Bronchial epithelial cell (primary cell): ENCODE results near the gene LGR5. TPM values are rescaled to one million over a fixed set of nuclear protein-coding genes. Genes with fewer than 3 reads are reported as not detected.

Experiments used
- DNase-seq: peaks from one replicate; pipeline ENCODE4 v3.0.0-alpha.2; 2010; ENCODE audit warnings: low read depth
- FAIRE-seq: peaks from 2 replicates; lab custom pipeline; 2011; peaks lifted over from hg19 to GRCh38; lab: Jason Lieb, UNC
- H3K27me3 ChIP-seq: 2 replicates; pipeline ENCODE4 v1.5.1; 2011; ENCODE audit warnings: low read length; ENCODE audit not compliant: control insufficient read depth, insufficient read depth
- H3K36me3 ChIP-seq: 2 replicates; pipeline ENCODE4 v1.5.1; 2011; ENCODE audit warnings: low read length; ENCODE audit not compliant: control insufficient read depth, insufficient read depth
- H3K4me3 ChIP-seq: 2 replicates; pipeline ENCODE4 v1.5.1; 2011; ENCODE audit warnings: mild to moderate bottlenecking, low read depth, low read length, control low read depth
- total RNA-seq: library from RNA; depleted of rRNA; stranded (reverse); fragments of >200 nt; gene quantifications from 2 replicates; pipeline ENCODE4 v1.2.1, GENCODE V29; 2014
- TF ChIP-seq, protein P1 (sequence below): IDR thresholded peaks from 2 replicates; pipeline ENCODE4 v1.5.1; 2011; ENCODE audit warnings: mild to moderate bottlenecking, moderate library complexity, low read length, control low read depth, inconsistent platforms; ENCODE audit not compliant: insufficient read depth, severe bottlenecking

Gene LGR5
- total RNA-seq, 1 donor from 2014 or later = not detected

DNA sequence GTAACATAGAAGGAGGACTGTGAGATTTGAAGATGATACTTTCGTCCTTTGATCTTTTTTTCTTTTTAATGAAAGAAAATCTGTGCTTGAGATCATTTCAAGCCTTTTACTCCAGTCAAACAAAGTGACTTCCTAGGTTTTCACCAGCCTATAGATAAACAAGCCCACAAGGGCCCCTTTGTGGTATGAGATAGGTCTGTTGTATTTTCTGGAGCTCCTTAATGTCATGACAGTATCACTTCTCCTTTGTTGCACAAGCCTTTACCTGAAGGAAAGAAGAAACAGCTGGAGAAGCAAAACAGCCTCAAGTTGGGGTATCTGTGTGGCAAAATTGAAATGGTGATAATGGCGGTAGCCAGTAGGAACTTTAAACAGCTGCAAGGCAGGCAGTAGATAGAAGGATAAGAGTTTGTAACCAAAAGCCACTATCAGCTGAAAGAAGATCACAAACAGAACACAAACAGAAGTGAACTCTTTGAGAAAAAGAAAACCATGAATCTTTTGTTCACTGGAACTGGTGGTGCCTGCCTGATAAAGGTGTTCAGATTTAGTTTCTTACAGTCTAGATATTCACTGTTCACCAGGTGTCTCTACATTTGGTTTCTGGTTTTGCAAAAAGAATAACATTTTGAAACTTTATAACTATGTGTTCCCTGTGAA, 96.8 kb downstream of the LGR5 start:
- TF ChIP-seq, protein P1, sequence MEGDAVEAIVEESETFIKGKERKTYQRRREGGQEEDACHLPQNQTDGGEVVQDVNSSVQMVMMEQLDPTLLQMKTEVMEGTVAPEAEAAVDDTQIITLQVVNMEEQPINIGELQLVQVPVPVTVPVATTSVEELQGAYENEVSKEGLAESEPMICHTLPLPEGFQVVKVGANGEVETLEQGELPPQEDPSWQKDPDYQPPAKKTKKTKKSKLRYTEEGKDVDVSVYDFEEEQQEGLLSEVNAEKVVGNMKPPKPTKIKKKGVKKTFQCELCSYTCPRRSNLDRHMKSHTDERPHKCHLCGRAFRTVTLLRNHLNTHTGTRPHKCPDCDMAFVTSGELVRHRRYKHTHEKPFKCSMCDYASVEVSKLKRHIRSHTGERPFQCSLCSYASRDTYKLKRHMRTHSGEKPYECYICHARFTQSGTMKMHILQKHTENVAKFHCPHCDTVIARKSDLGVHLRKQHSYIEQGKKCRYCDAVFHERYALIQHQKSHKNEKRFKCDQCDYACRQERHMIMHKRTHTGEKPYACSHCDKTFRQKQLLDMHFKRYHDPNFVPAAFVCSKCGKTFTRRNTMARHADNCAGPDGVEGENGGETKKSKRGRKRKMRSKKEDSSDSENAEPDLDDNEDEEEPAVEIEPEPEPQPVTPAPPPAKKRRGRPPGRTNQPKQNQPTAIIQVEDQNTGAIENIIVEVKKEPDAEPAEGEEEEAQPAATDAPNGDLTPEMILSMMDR = no peak
- FAIRE-seq = no peak
- Histone ChIP-seq H3K4me3 (no peak overlapping the region), H3K27me3 (no peaks in the 10 kb centered on the region), H3K36me3 (no peaks in the 10 kb centered on the region)
- no peak for DNase-seq

DNA sequence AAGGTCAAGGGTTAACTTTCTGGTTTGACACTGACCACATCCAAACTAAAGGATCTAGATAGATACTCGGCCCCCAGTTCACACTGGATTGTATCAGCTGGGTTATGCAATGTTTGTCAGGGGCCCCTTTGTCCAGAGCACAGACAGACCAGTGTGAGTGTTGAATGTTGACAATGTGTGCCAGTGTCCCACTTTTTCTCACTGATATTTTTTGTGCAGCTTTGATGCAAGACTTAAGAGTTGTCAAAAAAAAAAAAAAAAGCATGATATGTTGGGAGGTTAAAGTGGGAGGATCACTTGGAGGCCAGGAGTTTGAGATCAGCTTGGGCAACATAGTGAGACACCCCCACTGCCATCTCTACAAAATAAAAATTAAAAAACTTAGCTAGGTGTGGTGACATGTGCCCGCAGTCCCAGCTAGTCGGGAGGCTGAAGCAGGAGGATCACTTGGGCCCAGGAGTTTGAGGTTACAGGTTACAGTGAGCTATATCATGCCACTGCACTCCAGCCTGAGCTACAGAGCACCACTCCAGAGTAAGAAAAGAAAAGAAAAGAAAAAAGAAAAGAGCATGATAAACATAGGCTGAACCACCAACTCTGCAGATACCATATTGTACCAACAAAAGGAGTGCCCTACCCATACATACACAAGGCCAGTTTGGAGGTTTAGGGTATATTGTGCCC, 97.5 kb downstream of the LGR5 start:
- FAIRE-seq (no peak), DNase-seq (no peak)
- Histone ChIP-seq H3K27me3 (no peaks in the 10 kb centered on the region), H3K36me3 (no peaks in the 10 kb centered on the region), H3K4me3 (no peak overlapping the region)
- TF ChIP-seq, protein P1 = no peak

DNA sequence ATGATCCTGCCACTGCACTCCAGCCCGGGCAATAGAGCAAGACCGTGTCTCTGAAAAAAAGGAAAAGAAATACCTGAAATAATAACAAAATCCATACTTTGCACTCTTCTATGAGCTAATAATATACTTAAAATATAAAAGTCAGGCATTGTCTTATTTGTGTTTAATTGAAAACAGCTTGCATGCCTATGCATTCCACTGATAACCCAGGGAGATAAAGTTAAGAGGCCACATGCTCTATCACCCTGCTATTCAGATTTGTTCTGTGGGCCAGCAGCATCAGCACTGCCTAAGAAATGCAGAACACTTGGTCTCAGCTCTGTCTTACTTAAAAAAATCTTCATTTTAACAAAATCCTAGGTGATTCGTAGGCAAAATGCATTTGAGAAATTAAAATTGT, 99.2 kb downstream of the LGR5 start:
- Histone ChIP-seq H3K4me3 (no peak overlapping the region), H3K36me3 (no peaks in the 10 kb centered on the region), H3K27me3 (no peaks in the 10 kb centered on the region)
- TF ChIP-seq, protein P1 = no peak
- DNase-seq = no peak
- FAIRE-seq = no peak

DNA sequence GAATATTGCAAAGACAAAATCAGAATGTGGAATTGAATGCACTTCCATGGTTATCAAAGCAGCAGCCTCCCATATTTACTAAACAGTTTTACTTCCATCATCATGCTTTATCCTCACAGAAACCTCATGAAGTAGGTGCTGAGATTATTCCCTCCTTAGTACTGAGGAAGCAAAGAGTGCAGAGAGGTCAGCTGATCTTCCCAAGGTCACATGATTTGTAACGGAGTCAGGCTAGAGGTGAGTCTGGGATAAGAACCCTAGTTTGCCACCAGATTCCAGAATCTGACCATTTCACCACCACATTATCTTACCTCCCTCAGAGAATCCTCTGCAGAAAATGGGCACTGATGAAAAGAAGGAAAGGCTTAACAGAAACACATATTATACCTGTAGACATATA, 102.0 kb downstream of the LGR5 start:
- FAIRE-seq (no peak), DNase-seq (no peak)
- H3K27me3 ChIP-seq = no peaks in the 10 kb centered on the region
- TF ChIP-seq, protein P1 = no peak
- no peaks in the 10 kb centered on the region for H3K36me3 ChIP-seq
- H3K4me3 ChIP-seq = no peak overlapping the region

DNA sequence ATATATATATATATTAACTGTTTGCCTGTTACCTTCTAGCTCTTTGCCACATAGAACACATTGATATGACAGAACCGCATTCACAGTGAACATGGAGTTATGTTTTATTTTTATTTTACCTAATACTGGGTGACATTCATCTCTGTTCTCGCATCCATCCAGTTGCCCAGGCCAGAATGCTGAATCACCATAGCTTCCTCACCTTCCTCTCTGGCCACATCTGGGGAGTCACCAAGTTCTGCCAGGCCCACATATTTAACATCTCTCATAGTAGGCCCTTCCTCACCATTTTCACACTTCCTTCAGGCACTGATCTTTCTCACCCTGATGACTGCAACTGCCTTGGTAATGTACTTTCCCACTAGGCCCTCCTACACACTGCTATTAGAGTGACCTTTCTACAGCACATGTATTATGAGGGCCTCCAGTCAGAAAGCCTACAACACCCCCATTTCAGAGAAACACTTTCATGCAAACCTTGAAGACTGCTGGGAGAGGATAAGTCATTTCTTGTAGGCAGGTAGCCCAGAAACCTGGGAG, 106.8 kb downstream of the LGR5 start:
- H3K4me3 ChIP-seq = no peak overlapping the region
- FAIRE-seq (no peak), DNase-seq (no peak)
- TF ChIP-seq, protein P1 = no peak
- no peaks in the 10 kb centered on the region for H3K27me3 ChIP-seq
- H3K36me3 ChIP-seq = no peaks in the 10 kb centered on the region
